HepG2 (cell line): Measurements from ENCODE around the gene LRRC32. TPM values are rescaled to one million over a fixed set of nuclear protein-coding genes. Genes with fewer than 3 reads are reported as not detected.

Experiments used
- ATAC-seq: fragments of 200-7000 bp; cut with Tn5 transposase; 3 replicates; pipeline ENCODE4 v1.9.1; 2020; ENCODE audit warnings: mild to moderate bottlenecking, moderate library complexity
- BruUV-seq: library from RNA; stranded (reverse); fragments of 400-500 nt; replicated peaks from 2 replicates; lab custom pipeline; 2021; lab: Mats Ljungman, UMichigan
- CTCF ChIA-PET: fragments of 300-600 bp; formaldehyde crosslinking; extraction: SDS; loops from one replicate; lab custom pipeline; 2021; ENCODE audit warnings: low total read pairs, inconsistent platforms, low intra/inter-chr PET ratio; lab: Yijun Ruan, JAX
- POLR2A ChIA-PET: fragments of 350-600 bp; sonication (Branson Sonifier 250); formaldehyde crosslinking; loops from one replicate; lab custom pipeline; 2020; ENCODE audit warnings: antibody characterized with exemption, inconsistent platforms; lab: Yijun Ruan, JAX
- DNase-seq: peaks from one replicate; pipeline ENCODE4 v3.0.0-alpha.2; 2015; ENCODE audit warnings: low spot score
- FAIRE-seq: peaks from 3 replicates; lab custom pipeline; 2011; peaks lifted over from hg19 to GRCh38; lab: Jason Lieb, UNC
- H2AFZ ChIP-seq: one replicate; pipeline ENCODE4 v1.6.1; 2011; ENCODE audit warnings: low read length, inconsistent platforms
- H3K27ac ChIP-seq: fragments of 300-600 bp; 3 replicates; pipeline ENCODE4 v1.8.0; 2011; ENCODE audit warnings: mixed run types, mild to moderate bottlenecking, mixed read lengths, low read length, inconsistent platforms; ENCODE audit not compliant: insufficient read depth; ENCODE audit errors: extremely low read length
- H3K27me3 ChIP-seq, 2 experiments: fragments of 200-600 bp in 1 of 2; 2 replicates in 1 of 2; 3 replicates in 1 of 2; pipeline versions ENCODE4 v1.6.0 to v1.8.0; 2011; ENCODE audit warnings: low read length in 2 of 2, mild to moderate bottlenecking in 2 of 2, moderate library complexity in 2 of 2, inconsistent platforms in 1 of 2; ENCODE audit not compliant: insufficient read depth in 2 of 2, control insufficient read depth in 1 of 2
- H3K36me3 ChIP-seq, 2 experiments: fragments of 200-600 bp in 1 of 2; replicated peaks in 1 of 2; 2 replicates in 1 of 2; 3 replicates in 1 of 2; pipeline versions ENCODE4 v1.5.1 to v1.8.0; 2011; ENCODE audit warnings: low read length in 2 of 2, inconsistent platforms in 1 of 2; ENCODE audit not compliant: insufficient read depth in 2 of 2, control insufficient read depth in 1 of 2
- H3K4me1 ChIP-seq: 2 replicates; pipeline ENCODE4 v1.5.1; 2012; ENCODE audit warnings: low read length, inconsistent platforms; ENCODE audit not compliant: insufficient read depth
- H3K4me2 ChIP-seq: 2 replicates; pipeline ENCODE4 v1.6.0; 2011; ENCODE audit warnings: low read depth, low read length, inconsistent platforms
- H3K4me3 ChIP-seq, 3 experiments: fragments of 200-600 bp in 1 of 3; sonication (generic), shearing (Covaris generic) in 1 of 3; replicated peaks in 1 of 3; 2 replicates each; pipeline ENCODE4 v1.5.1; 2011 to 2016; ENCODE audit warnings: low read length in 3 of 3, inconsistent platforms in 2 of 3, low read depth in 2 of 3, mild to moderate bottlenecking in 2 of 3, control low read depth in 1 of 3, mixed read lengths in 1 of 3; ENCODE audit not compliant: insufficient read depth in 1 of 3
- H3K79me2 ChIP-seq: one replicate; pipeline ENCODE4 v1.6.1; 2011; ENCODE audit warnings: low read length, inconsistent platforms; ENCODE audit not compliant: insufficient read depth
- H3K9ac ChIP-seq: 2 replicates; pipeline ENCODE4 v1.6.0; 2011; ENCODE audit warnings: mild to moderate bottlenecking, low read depth, low read length, inconsistent platforms; ENCODE audit not compliant: insufficient read depth
- H3K9me3 ChIP-seq: 2 replicates; pipeline ENCODE4 v1.5.1; 2012; ENCODE audit warnings: mild to moderate bottlenecking, low read length
- H4K20me1 ChIP-seq: 2 replicates; pipeline ENCODE4 v1.6.0; 2011; ENCODE audit warnings: inconsistent platforms, mild to moderate bottlenecking, low read length, moderate library complexity; ENCODE audit not compliant: insufficient read depth
- JUND ChIP-seq: sonication (generic); formaldehyde crosslinking; IDR thresholded peaks from 2 replicates; pipeline ENCODE4 v1.8.0; 2022; ENCODE audit warnings: mild to moderate bottlenecking, missing genetic modification reagents
- KAT8 ChIP-seq: IDR thresholded peaks from 2 replicates; pipeline ENCODE4 v1.6.1; 2016; ENCODE audit warnings: missing genetic modification reagents, missing compliant biosample characterization
- MED8 ChIP-seq: sonication (generic); formaldehyde crosslinking; IDR thresholded peaks from 2 replicates; pipeline ENCODE4 v1.8.1; 2023; ENCODE audit warnings: mild to moderate bottlenecking, missing genetic modification reagents; ENCODE audit not compliant: insufficient replicate concordance
- MEF2D ChIP-seq: sonication (generic); formaldehyde crosslinking; IDR thresholded peaks from 2 replicates; pipeline ENCODE4 v1.5.1; 2020; ENCODE audit warnings: mild to moderate bottlenecking, missing genetic modification reagents
- PCBP2 ChIP-seq: fragments of 200-400 bp; formaldehyde crosslinking; optimal IDR thresholded peaks from 2 replicates; pipeline ENCODE3; 2018; ENCODE audit warnings: low read length, low read depth; ENCODE audit not compliant: poor library complexity, severe bottlenecking
- SMAD1 ChIP-seq: sonication (generic); formaldehyde crosslinking; IDR thresholded peaks from 2 replicates; pipeline ENCODE4 v1.4.0; 2020; ENCODE audit warnings: missing genetic modification reagents, low read depth, mild to moderate bottlenecking, borderline replicate concordance
- SMARCC2 ChIP-seq: fragments of 450-650 bp; IDR thresholded peaks from 2 replicates; pipeline ENCODE4 v1.6.1; 2017; ENCODE audit warnings: antibody characterized with exemption, mild to moderate bottlenecking
- THAP8 ChIP-seq: sonication (generic); formaldehyde crosslinking; IDR thresholded peaks from 2 replicates; pipeline ENCODE4 v1.5.1; 2020; ENCODE audit warnings: missing genetic modification reagents, mild to moderate bottlenecking, borderline replicate concordance
- ZNF274 ChIP-seq: sonication (generic); formaldehyde crosslinking; IDR thresholded peaks from 2 replicates; pipeline ENCODE4 v1.5.1; 2020; ENCODE audit warnings: mild to moderate bottlenecking, missing genetic modification reagents
- ZNF570 ChIP-seq: sonication (generic); formaldehyde crosslinking; IDR thresholded peaks from 2 replicates; pipeline ENCODE4 v1.4.0; 2020; ENCODE audit warnings: mild to moderate bottlenecking, missing genetic modification reagents, borderline replicate concordance
- ZNF780A ChIP-seq: sonication (generic); formaldehyde crosslinking; IDR thresholded peaks from 2 replicates; pipeline ENCODE4 v1.8.0; 2022; ENCODE audit warnings: mild to moderate bottlenecking, missing genetic modification reagents, moderate library complexity
- ZNF879 ChIP-seq: sonication (generic); formaldehyde crosslinking; IDR thresholded peaks from 2 replicates; pipeline ENCODE4 v1.8.1; 2023; ENCODE audit warnings: missing genetic modification reagents
- WGBS: methylation state at CpG from one replicate; pipeline ENCODE4 v1.1.6; 2017; ENCODE audit warnings: low lambda C conversion rate; 5-methylcytosine and 5-hydroxymethylcytosine counted together
- in situ Hi-C: cut with HindIII; loops from 2 replicates; pipeline ENCODE4 v1.10.0; 2017; ENCODE audit warnings: low pct_unique_long_range_greater_than_20kb; ENCODE audit not compliant: extremely low pct_ligation_motif_present
- intact Hi-C: fragments of 100-400 bp; cut with micrococcal nuclease; formaldehyde crosslinking; loops from one replicate; pipeline ENCODE4 v1.10.0; 2022; ENCODE audit not compliant: unreplicated experiment
- polyA plus RNA-seq, 8 experiments: library from polyadenylated mRNA; depleted of rRNA in 3 of 8; stranded (reverse) in 7 of 8; unstranded in 1 of 8; fragments of >200 nt; fragmentation: Illumina TruSeq in 4 of 8; extraction: Trizol in 4 of 8; gene quantifications; 2 replicates each; pipeline versions ENCODE4 v1.2.1 to v1.2.3, GENCODE V29; 2011 to 2016; ENCODE audit warnings: low read depth in 4 of 8, missing spikeins in 1 of 8, mixed read lengths in 1 of 8; ENCODE audit not compliant: insufficient read depth in 1 of 8
- total RNA-seq, 5 experiments: library from RNA; depleted of rRNA; stranded (reverse); fragments of >200 nt; fragmentation: Illumina TruSeq; extraction: Trizol; gene quantifications; 2 replicates each; pipeline ENCODE4 v1.2.3, GENCODE V29; 2016; ENCODE audit warnings: low read depth in 1 of 5

The LRRC32 gene
- total and polyA plus RNA-seq, 2 of the 13 experiments (the other 11 are each of a cell fraction or from before 2014, with no cell fraction given): 0.07 TPM; not detected in 1

- CTCF ChIA-PET: no interaction called here
- Histone ChIP-seq H3K36me3 (no peaks in the 10 kb centered on the region), H3K4me1 (no peaks in the 10 kb centered on the region), H2AFZ (no peak overlapping the region), H3K4me3 (no peak overlapping the region), H3K9me3 (no peaks in the 10 kb centered on the region), H3K79me2 (no peaks in the 10 kb centered on the region)
- WGBS: 0% methylated on average over 2 of the region's 2 CpGs
- ATAC-seq (no peak), DNase-seq (no peak)
- POLR2A ChIA-PET: no interaction called here
- TF ChIP-seq JUND (CRISPR knock-in tag) (no peak), THAP8 (no peak), ZNF879 (no peak), KAT8 (CRISPR knock-in tag) (no peak), ZNF780A (CRISPR knock-in tag) (no peak), PCBP2 (no peak), SMAD1 (CRISPR knock-in tag) (no peak), MED8 (no peak), MEF2D (no peak), SMARCC2 (no peak), ZNF570 (no peak), ZNF274 (CRISPR knock-in tag) (no peak)
- TF ChIP-seq, all 625 proteins: peak for 0
- H3K4me2 ChIP-seq: no peak overlapping the region
- no peak for FAIRE-seq
- no peak overlapping the region for H3K9ac ChIP-seq
- H4K20me1 ChIP-seq: no peaks in the 10 kb centered on the region
- intact Hi-C loops (no loop called here), in situ Hi-C loops (no loop called here)
- no peak overlapping the region for H3K27ac ChIP-seq
- no TSS peak for BruUV-seq
- H3K27me3 ChIP-seq: peaks cover 6 to 54% of the 10 kb centered on the region in 2 experiments
Observed at GRCh38 chr11:76639621-76640020, 30.9 kb downstream of the LRRC32 start.
